GM12865 (cell line): ENCODE data around the gene CHRND.
A peak's percentile ranks its signal among the peaks of the same experiment; 100 is the strongest.

Experiments
- DNase-seq: peaks from one replicate; pipeline ENCODE4 v3.0.0; 2010; ENCODE audit warnings: low read depth
- H3K4me3 ChIP-seq: 2 replicates; pipeline ENCODE4 v1.5.1; 2011; ENCODE audit warnings: mild to moderate bottlenecking, low read depth, low read length, control low read depth
- CTCF ChIP-seq: IDR thresholded peaks from 2 replicates; pipeline ENCODE4 v1.5.1; 2011; ENCODE audit warnings: low read length, control low read depth, low read depth, inconsistent platforms; ENCODE audit not compliant: insufficient read depth; ENCODE audit errors: missing control alignments

Gene CHRND

DNA sequence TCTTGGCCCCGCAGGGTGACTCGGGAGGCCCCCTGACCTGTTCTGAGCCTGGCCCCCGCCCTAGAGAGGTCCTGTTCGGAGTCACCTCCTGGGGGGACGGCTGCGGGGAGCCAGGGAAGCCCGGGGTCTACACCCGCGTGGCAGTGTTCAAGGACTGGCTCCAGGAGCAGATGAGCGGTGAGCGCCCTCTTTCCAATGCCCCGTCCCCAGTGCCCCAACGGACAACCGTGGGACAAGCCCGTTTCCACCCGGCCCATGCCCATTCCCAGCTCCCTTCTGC is 2.6 kb upstream of the CHRND start:
- no peak for DNase-seq
- H3K4me3 ChIP-seq, result no peak overlapping the region

GRCh38 chr2:232523682-232524597 is 2.0 kb upstream of the CHRND start:
- no peak overlapping the region for H3K4me3 ChIP-seq
- DNase-seq, result peak; percentile 47
- peak; percentile 18 for TF ChIP-seq CTCF

More for the DNA sequence above, 2.6 kb upstream of the CHRND start:
- no peak for TF ChIP-seq CTCF

- no peak overlapping the region for H3K4me3 ChIP-seq
- no peak for TF ChIP-seq CTCF
- no peak for DNase-seq
Measured at GRCh38 chr2:232524771-232525170, 1.2 kb upstream of the CHRND start.

- no peak for TF ChIP-seq CTCF
- no peak overlapping the region for H3K4me3 ChIP-seq
- no peak for DNase-seq
Measured at GRCh38 chr2:232525199-232525598, 761 bp upstream of the CHRND start.

DNA sequence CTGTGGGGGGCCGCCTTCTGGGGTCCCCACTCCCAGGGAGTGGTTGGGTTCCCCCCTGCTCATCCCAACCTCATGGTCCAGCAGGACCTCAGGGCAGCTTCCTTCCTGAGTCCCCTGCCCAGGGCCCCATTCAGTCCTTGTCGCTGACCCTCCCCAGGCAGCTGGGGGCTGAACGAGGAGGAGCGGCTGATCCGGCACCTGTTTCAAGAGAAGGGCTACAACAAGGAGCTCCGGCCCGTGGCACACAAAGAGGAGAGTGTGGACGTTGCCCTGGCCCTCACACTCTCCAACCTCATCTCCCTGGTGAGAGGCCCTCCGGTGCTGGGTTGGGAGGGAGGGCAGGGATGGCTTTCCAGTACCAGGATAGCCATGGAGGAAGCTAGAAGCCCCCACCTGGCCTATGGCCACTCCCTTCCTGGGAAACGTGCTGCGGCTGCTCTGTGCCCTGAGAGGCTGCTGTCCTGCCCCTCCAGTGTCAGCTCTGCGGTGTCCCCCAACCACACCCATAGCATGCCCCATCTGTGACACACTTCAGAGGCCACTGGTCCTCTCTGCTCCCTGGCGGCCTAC is 497 bp downstream of the CHRND start:
- no peak overlapping the region for H3K4me3 ChIP-seq
- TF ChIP-seq CTCF, result no peak
- no peak for DNase-seq

GRCh38 chr2:232527905-232528470 is 2.0 kb downstream of the CHRND start:
- DNase-seq, result no peak
- no peak for TF ChIP-seq CTCF
- H3K4me3 ChIP-seq, result no peak overlapping the region
